ENCODE measurements around the gene CLEC4G. TPM values are rescaled to one million over a fixed set of nuclear protein-coding genes. Genes with fewer than 3 reads are reported as not detected.

CLEC4G gene
- total and polyA plus RNA-seq, 2 of the 13 experiments (the other 11 are each of a cell fraction or from before 2014, with no cell fraction given): not detected

GRCh38 chr19:7681340-7682174 lies 50.4 kb downstream of the CLEC4G start (continued):
- TF ChIP-seq SNAPC4 (CRISPR knock-in tag; IDR thresholded peaks at IDR 0.05) (no peak), ZNF343 (CRISPR knock-in tag; IDR thresholded peaks at IDR 0.05) (no peak), ARID5B (CRISPR knock-in tag; IDR thresholded peaks at IDR 0.05) (0 out of 2 replicates have a peak, but pooled peaks have one; percentile 15), XRCC5 (optimal IDR thresholded peaks at IDR 0.05; ENCODE audit: low read length) (peak; percentile 83), ZNF234 (CRISPR knock-in tag; conservative IDR thresholded peaks at IDR 0.05) (0 out of 2 replicates have a peak, but pooled peaks have one; percentile 3), ZFP82 (CRISPR knock-in tag; IDR thresholded peaks at IDR 0.05; ENCODE audit: borderline replicate concordance) (peak; percentile 34; the same call in 1 of the 2 replicates), RBAK (CRISPR knock-in tag; IDR thresholded peaks at IDR 0.05) (0 out of 2 replicates have a peak, but pooled peaks have one; percentile 22), ZNF768 (CRISPR knock-in tag; IDR thresholded peaks at IDR 0.05) (no peak), NRL (CRISPR knock-in tag; IDR thresholded peaks at IDR 0.05; ENCODE audit: borderline replicate concordance) (no peak), NFE2L2 (IDR thresholded peaks at IDR 0.05; ENCODE audit: low read length) (no peak), CHD2 (IDR thresholded peaks at IDR 0.05; ENCODE audit: low read depth, low read length) (peak; percentile 56; the same call in 1 of the 2 replicates), SNAPC5 (CRISPR knock-in tag; IDR thresholded peaks at IDR 0.05; ENCODE audit: borderline replicate concordance) (no peak), DZIP1 (CRISPR knock-in tag; IDR thresholded peaks at IDR 0.05) (no peak), ZBTB38 (CRISPR knock-in tag; IDR thresholded peaks at IDR 0.05) (peak; percentile 18; the same call in 1 of the 2 replicates), ZNF773 (CRISPR knock-in tag; IDR thresholded peaks at IDR 0.05; ENCODE audit: borderline replicate concordance) (no peak), RARA (CRISPR knock-in tag; IDR thresholded peaks at IDR 0.05) (0 out of 2 replicates have a peak, but pooled peaks have one; percentile 27)
